Measurements from ENCODE around the gene SLIRP. TPM values are rescaled to one million over a fixed set of nuclear protein-coding genes. Genes with fewer than 3 reads are reported as not detected.

SLIRP gene
- total RNA-seq, 1 experiment from 2014 or later = 242 TPM

- H3K27ac ChIP-seq (ENCODE audit: low read depth, low read length) = no peak overlapping the region
- BruUV-seq (replicated peaks) = no TSS peak
- intact Hi-C loops (cut with micrococcal nuclease) = no loop called here
- H3K79me2 ChIP-seq (ENCODE audit: insufficient read depth, low read length) = no peaks in the 10 kb centered on the region
- H3K36me3 ChIP-seq (ENCODE audit: control insufficient read depth in 1 of 2, insufficient read depth in 2 of 2, low read length in 2 of 2) = peaks cover 5% of the 10 kb centered on the region in 2 experiments; a peak in 1 of 4 replicates
- H3K27me3 ChIP-seq (ENCODE audit: insufficient read depth, low read length) = no peaks in the 10 kb centered on the region
- ATAC-seq = no peak
- ChIA-PET CTCF (no interaction called here), RAD21 (ENCODE audit: low non-redundant PET in 1 of 2, low total read pairs in 2 of 2, uncharacterized antibody in 2 of 2, unreplicated experiment in 2 of 2) (no interaction called here), POLR2A (no interaction called here)
- H2AFZ ChIP-seq (ENCODE audit: low read depth, low read length, poor library complexity, severe bottlenecking) = no peak overlapping the region
- no peaks in the 10 kb centered on the region for H3K9me3 ChIP-seq (ENCODE audit: control insufficient read depth in 1 of 2, insufficient read depth in 1 of 2, low read depth in 1 of 2, low read length in 2 of 2)
- peaks cover 4% of the 10 kb centered on the region in 2 experiments; a peak in 3 of 4 replicates for H3K4me1 ChIP-seq (ENCODE audit: control insufficient read depth in 1 of 2, insufficient read depth in 2 of 2, low read length in 2 of 2)
- no peaks in the 10 kb centered on the region for H3K9me2 ChIP-seq (ENCODE audit: insufficient read depth)
- H4K20me1 ChIP-seq (ENCODE audit: insufficient read depth) = no peaks in the 10 kb centered on the region
- no peak overlapping the region for H3K4me3 ChIP-seq (replicated peaks in 1 of 2; ENCODE audit: low read depth in 1 of 2, low read length in 2 of 2)
- no peak overlapping the region for H3K9ac ChIP-seq (ENCODE audit: low read length)
- no peak for TF ChIP-seq POLR2AphosphoS5 (IDR thresholded peaks at IDR 0.05; ENCODE audit: low read depth, low read length)
- H3K4me2 ChIP-seq (ENCODE audit: low read length) = no peak overlapping the region
- DNase-seq (ENCODE audit: low read depth, low spot score) = no peak
Observed at GRCh38 chr14:77681196-77682157, 26.4 kb upstream of the SLIRP start.

- Histone ChIP-seq H2AFZ (ENCODE audit: low read depth, low read length, poor library complexity, severe bottlenecking) (no peak overlapping the region), H3K27me3 (ENCODE audit: insufficient read depth, low read length) (no peaks in the 10 kb centered on the region), H3K79me2 (ENCODE audit: insufficient read depth, low read length) (no peaks in the 10 kb centered on the region), H3K4me1 (ENCODE audit: control insufficient read depth in 1 of 2, insufficient read depth in 2 of 2, low read length in 2 of 2) (peaks cover 4% of the 10 kb centered on the region in 2 experiments; a peak in 3 of 4 replicates), H3K9ac (ENCODE audit: low read length) (no peak overlapping the region), H3K36me3 (ENCODE audit: control insufficient read depth in 1 of 2, insufficient read depth in 2 of 2, low read length in 2 of 2) (peaks cover 5% of the 10 kb centered on the region in 2 experiments; a peak in 1 of 4 replicates), H4K20me1 (ENCODE audit: insufficient read depth) (no peaks in the 10 kb centered on the region), H3K4me2 (ENCODE audit: low read length) (no peak overlapping the region; the same call in 1 of the 2 replicates), H3K9me2 (ENCODE audit: insufficient read depth) (no peaks in the 10 kb centered on the region), H3K9me3 (ENCODE audit: control insufficient read depth in 1 of 2, insufficient read depth in 1 of 2, low read depth in 1 of 2, low read length in 2 of 2) (no peaks in the 10 kb centered on the region), H3K27ac (ENCODE audit: low read depth, low read length) (no peak overlapping the region), H3K4me3 (replicated peaks in 1 of 2; ENCODE audit: low read depth in 1 of 2, low read length in 2 of 2) (no peak overlapping the region)
- intact Hi-C loops (cut with micrococcal nuclease) = no loop called here
- no TSS peak for BruUV-seq (replicated peaks)
- ChIA-PET RAD21 (ENCODE audit: low non-redundant PET in 1 of 2, low total read pairs in 2 of 2, uncharacterized antibody in 2 of 2, unreplicated experiment in 2 of 2) (no interaction called here), CTCF (no interaction called here), POLR2A (no interaction called here)
- TF ChIP-seq CBX3 (IDR thresholded peaks at IDR 0.05; ENCODE audit: low read depth) = no peak
- no peak for TF ChIP-seq REST (IDR thresholded peaks at IDR 0.05; ENCODE audit: low read depth)
- no peak for TF ChIP-seq ELF1 (IDR thresholded peaks at IDR 0.05; ENCODE audit: borderline replicate concordance, low read depth)
- no peak for TF ChIP-seq CEBPB (IDR thresholded peaks at IDR 0.05; ENCODE audit: low read depth)
- no peak for TF ChIP-seq ZNF274 (IDR thresholded peaks at IDR 0.05; ENCODE audit: low read depth, low read length)
- TF ChIP-seq FOSL1 (IDR thresholded peaks at IDR 0.05; ENCODE audit: low read depth) = no peak
- TF ChIP-seq EZH2phosphoT487 (IDR thresholded peaks at IDR 0.05; ENCODE audit: borderline replicate concordance) = no peak
- no peak for TF ChIP-seq EGR1 (IDR thresholded peaks at IDR 0.05; ENCODE audit: low read depth)
- TF ChIP-seq SP1 (IDR thresholded peaks at IDR 0.05; ENCODE audit: low read depth) = no peak
- no peak for TF ChIP-seq TCF7L2 (IDR thresholded peaks at IDR 0.05; ENCODE audit: borderline replicate concordance, extremely low read depth, insufficient read depth, insufficient read length)
- ATAC-seq (no peak), DNase-seq (ENCODE audit: low read depth, low spot score) (no peak)
Observed at GRCh38 chr14:77682158-77682553, 25.7 kb upstream of the SLIRP start.

All from HCT116 (cell line).